ENCODE measurements around the gene OGFOD3.
"Not testable (repeated sequence)": the region's sequence is repeated elsewhere in the genome, so short reads cannot be mapped to it uniquely, and the experiment has no call there.

OGFOD3 gene

GRCh38 chr17:82433560-82434215 lies 15.3 kb upstream of the OGFOD3 start:
- DNase-seq (ENCODE audit: low read depth in 2 of 2), result no peak

GRCh38 chr17:82432017-82432416 lies 13.6 kb upstream of the OGFOD3 start:
- no peak for DNase-seq (ENCODE audit: low read depth in 2 of 2)

GRCh38 chr17:82429824-82430223 lies 11.4 kb upstream of the OGFOD3 start:
- DNase-seq (ENCODE audit: low read depth in 2 of 2), result no peak

- DNase-seq (ENCODE audit: low read depth in 2 of 2), result no peak
These were observed 10.2 kb upstream of the OGFOD3 start for GRCh38 chr17:82428546-82428945.

- no peak for DNase-seq (ENCODE audit: low read depth in 2 of 2)
These were observed 6.4 kb upstream of the OGFOD3 start for GRCh38 chr17:82424863-82425159.

- DNase-seq (ENCODE audit: low read depth in 2 of 2), result peak in 1 of 2 donors; percentile 21
These were observed 5.8 kb upstream of the OGFOD3 start for GRCh38 chr17:82424001-82424862.

DNA sequence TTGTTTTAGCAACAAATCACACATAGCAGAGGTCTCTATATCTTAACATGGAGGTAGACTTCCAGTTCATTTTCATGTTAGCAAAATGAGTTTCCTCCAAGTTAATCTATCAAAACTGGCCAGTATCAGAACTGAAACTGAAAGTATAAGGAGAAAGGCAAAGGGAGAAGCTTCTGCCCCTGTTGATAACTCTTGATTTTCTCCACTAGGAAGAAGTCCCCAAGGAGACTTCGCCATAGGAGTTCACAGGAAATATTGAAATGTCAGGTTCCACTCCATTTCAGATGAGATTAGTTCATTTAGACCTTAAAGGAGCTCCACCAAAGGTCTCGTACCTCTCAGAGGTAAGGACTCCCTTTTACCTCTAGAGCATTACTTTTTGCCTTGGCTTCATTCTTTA lies 1.2 kb upstream of the OGFOD3 start:
- no peak for DNase-seq (ENCODE audit: low read depth in 2 of 2)

- DNase-seq (ENCODE audit: low read depth in 2 of 2), result no peak
These were observed 1.6 kb downstream of the OGFOD3 start for GRCh38 chr17:82416771-82417170.

DNA sequence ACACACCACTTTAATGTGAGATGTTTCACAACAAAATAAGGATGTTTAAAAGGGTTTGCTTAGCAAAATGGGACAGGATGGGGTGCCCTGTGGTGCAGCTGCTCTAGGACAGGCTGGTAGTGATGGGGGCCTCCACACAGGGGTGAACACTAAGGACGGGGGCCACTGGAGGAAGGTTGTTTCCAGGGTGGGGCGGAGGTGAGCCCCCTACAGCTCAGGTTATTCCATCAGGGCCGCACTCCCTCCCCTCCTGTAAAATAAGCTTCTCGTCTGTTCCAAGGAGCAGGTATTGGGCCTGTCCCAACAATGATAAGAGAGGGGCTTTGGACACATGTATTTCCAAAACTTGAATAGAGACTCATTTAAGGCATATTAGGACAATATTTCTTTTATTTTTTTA lies 2.1 kb downstream of the OGFOD3 start:
- no peak for DNase-seq (ENCODE audit: low read depth in 2 of 2)

- DNase-seq (ENCODE audit: low read depth in 2 of 2), result no peak
These were observed 2.6 kb downstream of the OGFOD3 start for GRCh38 chr17:82415786-82416185.

- DNase-seq (ENCODE audit: low read depth in 2 of 2), result no peak
These were observed 3.0 kb downstream of the OGFOD3 start for GRCh38 chr17:82415336-82415735.

GRCh38 chr17:82414548-82415281 lies 3.7 kb downstream of the OGFOD3 start:
- DNase-seq (ENCODE audit: low read depth in 2 of 2), result peak; percentile 31 to 49

- no peak for DNase-seq (ENCODE audit: low read depth in 2 of 2)
These were observed 5.6 kb downstream of the OGFOD3 start for GRCh38 chr17:82412535-82413520.

DNA sequence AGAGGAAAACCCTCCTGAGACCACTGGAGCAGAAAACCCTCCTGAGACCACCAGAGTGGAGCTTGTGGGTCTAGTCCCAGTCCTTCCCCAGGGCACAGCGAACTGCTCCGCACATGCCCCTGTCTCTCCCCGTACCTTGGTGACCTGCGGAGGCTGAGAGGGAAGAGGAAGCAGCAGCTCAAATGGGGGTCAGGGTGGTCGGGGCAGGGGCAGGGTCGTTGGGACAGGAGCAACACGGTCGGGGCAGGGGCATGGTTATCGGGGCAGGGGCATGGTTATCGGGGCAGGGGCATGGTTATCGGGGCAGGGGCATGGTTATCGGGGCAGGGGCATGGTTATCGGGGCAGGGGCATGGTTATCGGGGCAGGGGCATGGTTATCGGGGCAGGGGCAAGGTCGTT lies 6.3 kb downstream of the OGFOD3 start:
- not testable (repeated sequence) for DNase-seq (ENCODE audit: low read depth in 2 of 2)

- no peak for DNase-seq (ENCODE audit: low read depth in 2 of 2)
These were observed 6.9 kb downstream of the OGFOD3 start for GRCh38 chr17:82411396-82412053.

DNA sequence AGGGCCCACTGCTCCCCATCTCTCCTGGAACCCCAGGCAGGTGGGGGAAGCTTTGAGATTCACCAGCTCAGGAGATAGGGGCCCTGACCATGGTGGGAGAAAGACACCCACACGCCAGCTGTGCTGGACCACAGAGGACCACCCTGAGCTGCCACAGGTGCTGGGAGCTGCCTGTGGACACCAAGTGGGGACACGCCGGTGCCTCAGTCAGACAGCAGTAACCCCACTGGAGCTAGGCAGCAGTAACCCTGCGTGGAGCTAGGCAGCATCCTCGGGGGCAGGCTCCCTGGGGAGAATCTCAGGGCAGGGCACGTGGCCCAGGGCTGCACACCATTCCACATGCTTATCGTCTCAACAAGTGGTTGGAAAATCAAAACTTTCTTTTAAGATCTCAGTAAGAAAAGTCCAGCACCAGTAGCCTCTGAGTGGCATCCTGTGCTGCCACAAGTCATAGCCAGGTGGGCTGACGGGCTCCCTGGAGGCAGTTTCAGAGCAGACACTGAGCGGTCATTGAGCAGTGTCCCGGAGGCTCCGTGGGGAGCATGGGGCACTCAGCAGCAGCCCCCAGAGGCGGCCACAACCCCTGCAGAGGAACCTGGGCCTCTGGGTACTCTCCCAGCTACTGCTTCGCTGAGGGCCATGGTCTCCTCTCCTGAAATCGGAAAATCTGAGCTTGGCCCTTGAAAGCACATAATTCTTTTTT lies 8.2 kb downstream of the OGFOD3 start:
- DNase-seq (ENCODE audit: low read depth in 2 of 2), result no peak

DNA sequence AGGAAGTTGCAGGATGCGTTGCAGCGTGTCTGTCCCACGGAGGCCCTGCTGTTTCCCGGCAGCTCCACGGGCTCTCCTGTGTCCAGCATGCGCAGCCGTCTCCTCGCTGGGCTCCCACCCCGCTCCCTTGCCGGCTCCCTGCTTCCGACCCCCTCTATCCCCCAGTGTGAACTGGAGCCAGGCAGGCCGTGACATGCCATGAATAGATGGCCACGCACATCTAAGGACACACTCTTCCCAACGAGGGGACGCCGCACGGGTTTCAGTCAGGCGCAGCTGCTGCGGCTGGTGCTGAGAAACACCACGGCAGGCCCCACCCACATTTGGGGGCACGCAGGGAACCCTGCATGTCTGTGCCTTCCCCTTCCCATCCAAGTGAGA lies 9.5 kb downstream of the OGFOD3 start:
- no peak for DNase-seq (ENCODE audit: low read depth in 2 of 2)

DNA sequence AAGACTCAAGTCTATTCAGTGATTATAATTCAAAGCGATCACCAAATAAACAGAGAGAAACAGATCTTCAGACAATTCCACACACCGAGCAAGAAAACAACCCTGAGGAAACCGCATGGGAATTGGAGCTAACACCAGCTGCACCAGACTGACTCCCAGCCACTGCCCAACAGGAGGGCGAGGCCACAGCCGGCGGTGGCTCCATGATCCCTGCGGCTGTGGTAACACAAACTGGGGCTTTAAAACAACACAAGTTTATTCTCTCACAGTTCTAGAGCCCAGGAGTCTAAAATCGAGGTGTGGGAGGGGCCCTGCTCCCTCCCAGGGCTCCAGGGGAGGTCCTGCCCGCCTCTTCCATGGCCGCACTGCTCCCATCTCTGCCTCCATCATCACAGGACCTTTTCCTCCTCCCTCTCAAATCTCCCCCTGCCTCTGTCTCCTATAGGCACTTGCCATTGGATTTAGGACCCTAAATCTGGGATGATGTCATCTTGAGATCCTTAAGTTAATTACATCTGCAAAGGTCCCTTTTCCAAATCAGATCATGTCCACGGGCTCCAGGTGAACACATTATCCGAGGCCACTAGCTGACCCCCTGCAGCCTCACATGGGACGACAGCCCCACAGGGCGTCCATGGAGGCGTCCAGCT lies 10.0 kb downstream of the OGFOD3 start:
- no peak for DNase-seq (ENCODE audit: low read depth in 2 of 2)

- DNase-seq (ENCODE audit: low read depth in 2 of 2), result no peak
These were observed 11.1 kb downstream of the OGFOD3 start for GRCh38 chr17:82407255-82407654.

DNA sequence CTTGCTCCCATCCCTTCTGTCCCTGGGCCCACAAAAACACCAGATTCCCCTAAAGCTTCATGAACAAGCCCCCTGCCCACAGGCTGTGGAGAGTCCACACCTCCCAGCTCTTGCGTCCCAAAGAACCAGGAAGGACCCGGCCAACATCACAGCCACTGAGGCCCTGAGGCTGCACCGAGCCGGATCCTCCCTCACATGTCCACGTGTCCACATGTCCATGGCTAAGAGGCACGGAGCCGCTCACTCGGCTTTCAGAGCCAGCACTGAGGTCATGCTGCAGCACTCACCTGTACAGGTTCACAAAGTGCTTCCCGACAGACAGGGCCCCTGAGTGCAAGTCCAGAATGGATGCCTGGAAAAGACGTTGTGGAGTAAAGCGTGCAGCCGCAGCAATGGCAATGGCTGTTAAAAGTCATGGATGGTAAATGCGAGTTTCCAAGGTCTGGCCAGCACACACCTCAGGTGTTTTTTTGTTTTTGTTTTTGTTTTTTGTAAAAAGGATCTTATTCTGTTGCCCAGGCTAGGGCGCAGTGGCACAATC lies 12.2 kb downstream of the OGFOD3 start:
- no peak for DNase-seq (ENCODE audit: low read depth in 2 of 2)

Data from stimulated activated CD8-positive, alpha-beta memory T cell treated with anti-CD3 and anti-CD28 coated beads, Interleukin-15, amount 100 ng/mL, for 4 hours (primary cell).